GM12892 (cell line): ENCODE results near the gene GRID1.

Experiments used
- DNase-seq: peaks from one replicate; pipeline ENCODE4 v3.0.0; 2011; ENCODE audit not compliant: insufficient read length
- FAIRE-seq: peaks from 2 replicates; lab custom pipeline; 2011; peaks lifted over from hg19 to GRCh38; lab: Jason Lieb, UNC
- POLR2A ChIP-seq: IDR thresholded peaks from 2 replicates; pipeline ENCODE4 v1.6.1; 2011; ENCODE audit warnings: low read depth, low read length, control low read depth
- POLR2AphosphoS5 ChIP-seq: IDR thresholded peaks from 2 replicates; pipeline ENCODE4 v1.6.1; 2011; ENCODE audit warnings: low read depth, low read length, control low read depth
- TAF1 ChIP-seq: IDR thresholded peaks from 2 replicates; pipeline ENCODE4 v1.6.1; 2011; ENCODE audit warnings: low read depth, mild to moderate bottlenecking, control low read depth, low read length, borderline replicate concordance

Gene GRID1

GRCh38 chr10:85791818-85792532, 574.6 kb downstream of the GRID1 start:
- FAIRE-seq, result peak; percentile 38
- no peak for DNase-seq
- TF ChIP-seq POLR2AphosphoS5 (no peak), POLR2A (no peak), TAF1 (no peak)

GRCh38 chr10:85789982-85790789, 576.4 kb downstream of the GRID1 start:
- TF ChIP-seq POLR2AphosphoS5 (no peak), TAF1 (no peak), POLR2A (no peak)
- FAIRE-seq, result no peak
- DNase-seq, result no peak

- TF ChIP-seq POLR2AphosphoS5 (no peak), TAF1 (no peak)
- FAIRE-seq (no peak), DNase-seq (no peak)
Measured at GRCh38 chr10:85789125-85789524, 577.5 kb downstream of the GRID1 start.

GRCh38 chr10:85788570-85788969, 578.0 kb downstream of the GRID1 start:
- DNase-seq (no peak), FAIRE-seq (no peak)
- TF ChIP-seq POLR2A (no peak), POLR2AphosphoS5 (no peak), TAF1 (no peak)

GRCh38 chr10:85787881-85788280, 578.7 kb downstream of the GRID1 start:
- TF ChIP-seq TAF1, result no peak
- DNase-seq (no peak), FAIRE-seq (no peak)

- FAIRE-seq (no peak), DNase-seq (no peak)
- TF ChIP-seq POLR2AphosphoS5, result no peak
- TF ChIP-seq TAF1, result no peak
- no peak for TF ChIP-seq POLR2A
Measured at GRCh38 chr10:85787393-85787792, 579.2 kb downstream of the GRID1 start.

- DNase-seq, result no peak
- no peak for TF ChIP-seq TAF1
- TF ChIP-seq POLR2A, result no peak
- TF ChIP-seq POLR2AphosphoS5, result no peak
- FAIRE-seq, result no peak
Measured at GRCh38 chr10:85786401-85786899, 580.1 kb downstream of the GRID1 start.

GRCh38 chr10:85784792-85785191, 581.8 kb downstream of the GRID1 start:
- DNase-seq (no peak), FAIRE-seq (no peak)
- TF ChIP-seq TAF1, result no peak
- TF ChIP-seq POLR2A, result no peak
- no peak for TF ChIP-seq POLR2AphosphoS5

GRCh38 chr10:85781404-85781803, 585.2 kb downstream of the GRID1 start:
- no peak for TF ChIP-seq TAF1
- TF ChIP-seq POLR2AphosphoS5, result no peak
- no peak for TF ChIP-seq POLR2A
- no peak for DNase-seq
- FAIRE-seq, result no peak

GRCh38 chr10:85778074-85778473, 588.5 kb downstream of the GRID1 start:
- TF ChIP-seq TAF1 (no peak), POLR2AphosphoS5 (no peak), POLR2A (no peak)
- FAIRE-seq (no peak), DNase-seq (no peak)

GRCh38 chr10:85767891-85768290, 598.7 kb downstream of the GRID1 start:
- FAIRE-seq (no peak), DNase-seq (no peak)
- TF ChIP-seq POLR2AphosphoS5 (no peak), TAF1 (no peak), POLR2A (no peak)
